Measurements from ENCODE around the gene CCDC13. TPM values are rescaled to one million over a fixed set of nuclear protein-coding genes. Genes with fewer than 3 reads are reported as not detected.
A peak's percentile ranks its signal among the peaks of the same experiment; 100 is the strongest.

The CCDC13 gene
- total RNA-seq, 1 donor from 2014 or later = 1.3 TPM

DNA sequence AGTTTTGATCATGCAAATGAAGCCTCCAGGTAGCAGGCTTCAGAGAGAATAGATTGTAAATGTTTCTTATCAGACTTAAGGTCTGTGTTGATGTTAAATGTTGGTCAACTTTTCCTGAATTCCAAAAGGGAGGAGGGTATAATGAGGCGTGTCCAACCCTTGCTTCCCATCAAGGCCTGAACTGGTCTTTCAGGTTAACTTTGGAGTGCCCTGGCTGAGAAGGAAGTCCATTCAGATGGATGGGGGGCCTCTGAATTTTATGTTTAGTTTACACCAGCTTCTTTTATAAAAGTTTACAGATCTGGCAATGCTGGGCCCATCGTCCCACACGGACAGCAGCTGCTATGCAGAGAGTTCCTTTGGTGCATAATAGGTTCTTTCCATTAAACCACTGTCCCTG is 8.9 kb downstream of the CCDC13 start:
- Histone ChIP-seq H3K9ac (ENCODE audit: low read length) (no peak overlapping the region), H2AFZ (ENCODE audit: low read depth, low read length) (no peak overlapping the region), H3K79me2 (ENCODE audit: insufficient read depth, low read length) (no peaks in the 10 kb centered on the region), H4K20me1 (ENCODE audit: insufficient read depth, low read length) (no peaks in the 10 kb centered on the region), H3K36me3 (ENCODE audit: insufficient read depth, low read length) (no peaks in the 10 kb centered on the region), H3K27ac (ENCODE audit: low read depth, low read length) (no peak overlapping the region), H3K4me1 (ENCODE audit: insufficient read depth, low read length) (no peaks in the 10 kb centered on the region), H3K4me3 (ENCODE audit: insufficient read depth, low read depth, low read length) (no peak overlapping the region), H3K27me3 (ENCODE audit: insufficient read depth, low read length) (no peaks in the 10 kb centered on the region), H3K4me2 (ENCODE audit: low read length) (no peak overlapping the region), H3K9me3 (ENCODE audit: insufficient read depth, low read depth, low read length) (no peaks in the 10 kb centered on the region)
- Mint-ChIP-seq H3K9me3 (ENCODE audit: unreplicated experiment) (no peaks in the 10 kb centered on the region), H3K36me3 (ENCODE audit: low read depth, unreplicated experiment) (no peaks in the 10 kb centered on the region), H3K27me3 (ENCODE audit: low read depth, unreplicated experiment) (peaks cover 6% of the 10 kb centered on the region), H3K27ac (ENCODE audit: unreplicated experiment) (no peak overlapping the region), H3K4me1 (ENCODE audit: low read depth, unreplicated experiment) (no peaks in the 10 kb centered on the region), H3K4me3 (ENCODE audit: unreplicated experiment) (no peak overlapping the region)
- DNase-seq (ENCODE audit: low read depth) (no peak), FAIRE-seq (no peak)
- TF ChIP-seq, protein P1, sequence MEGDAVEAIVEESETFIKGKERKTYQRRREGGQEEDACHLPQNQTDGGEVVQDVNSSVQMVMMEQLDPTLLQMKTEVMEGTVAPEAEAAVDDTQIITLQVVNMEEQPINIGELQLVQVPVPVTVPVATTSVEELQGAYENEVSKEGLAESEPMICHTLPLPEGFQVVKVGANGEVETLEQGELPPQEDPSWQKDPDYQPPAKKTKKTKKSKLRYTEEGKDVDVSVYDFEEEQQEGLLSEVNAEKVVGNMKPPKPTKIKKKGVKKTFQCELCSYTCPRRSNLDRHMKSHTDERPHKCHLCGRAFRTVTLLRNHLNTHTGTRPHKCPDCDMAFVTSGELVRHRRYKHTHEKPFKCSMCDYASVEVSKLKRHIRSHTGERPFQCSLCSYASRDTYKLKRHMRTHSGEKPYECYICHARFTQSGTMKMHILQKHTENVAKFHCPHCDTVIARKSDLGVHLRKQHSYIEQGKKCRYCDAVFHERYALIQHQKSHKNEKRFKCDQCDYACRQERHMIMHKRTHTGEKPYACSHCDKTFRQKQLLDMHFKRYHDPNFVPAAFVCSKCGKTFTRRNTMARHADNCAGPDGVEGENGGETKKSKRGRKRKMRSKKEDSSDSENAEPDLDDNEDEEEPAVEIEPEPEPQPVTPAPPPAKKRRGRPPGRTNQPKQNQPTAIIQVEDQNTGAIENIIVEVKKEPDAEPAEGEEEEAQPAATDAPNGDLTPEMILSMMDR (IDR thresholded peaks at IDR 0.05; ENCODE audit: insufficient read depth, low read depth, low read length) = no peak
- no peak for TF ChIP-seq EZH2 (IDR thresholded peaks at IDR 0.05; ENCODE audit: insufficient read depth, low read length)

DNA sequence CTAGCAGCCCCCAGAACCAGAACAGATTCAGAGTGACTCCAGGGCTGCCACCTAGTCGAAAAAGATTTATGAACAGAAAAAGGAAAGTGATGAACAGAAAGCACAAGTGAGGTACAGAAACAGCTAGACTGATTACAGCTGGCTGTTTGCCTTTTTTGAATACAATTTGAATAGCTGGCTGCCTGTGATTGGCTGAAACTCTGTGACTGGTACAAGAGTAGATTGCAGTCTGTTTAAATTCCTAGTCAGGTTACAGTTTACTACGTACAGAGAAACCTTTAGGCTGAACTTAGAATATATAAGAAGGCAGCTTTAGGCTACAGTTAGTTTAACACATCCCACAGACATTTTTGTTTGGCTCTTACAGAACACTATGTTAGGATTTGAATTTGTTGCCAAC is 10.0 kb downstream of the CCDC13 start:
- DNase-seq (ENCODE audit: low read depth) (peak; percentile 44), FAIRE-seq (no peak)
- Histone ChIP-seq H3K79me2 (ENCODE audit: insufficient read depth, low read length) (no peaks in the 10 kb centered on the region), H4K20me1 (ENCODE audit: insufficient read depth, low read length) (no peaks in the 10 kb centered on the region), H3K4me3 (ENCODE audit: insufficient read depth, low read depth, low read length) (no peak overlapping the region), H3K36me3 (ENCODE audit: insufficient read depth, low read length) (no peaks in the 10 kb centered on the region), H2AFZ (ENCODE audit: low read depth, low read length) (no peak overlapping the region), H3K27ac (ENCODE audit: low read depth, low read length) (no peak overlapping the region), H3K9ac (ENCODE audit: low read length) (no peak overlapping the region), H3K27me3 (ENCODE audit: insufficient read depth, low read length) (peaks cover 4% of the 10 kb centered on the region), H3K9me3 (ENCODE audit: insufficient read depth, low read depth, low read length) (no peaks in the 10 kb centered on the region), H3K4me1 (ENCODE audit: insufficient read depth, low read length) (no peaks in the 10 kb centered on the region), H3K4me2 (ENCODE audit: low read length) (no peak overlapping the region)
- Mint-ChIP-seq H3K27me3 (ENCODE audit: low read depth, unreplicated experiment) (peaks cover 13% of the 10 kb centered on the region), H3K36me3 (ENCODE audit: low read depth, unreplicated experiment) (no peaks in the 10 kb centered on the region), H3K4me3 (ENCODE audit: unreplicated experiment) (no peak overlapping the region), H3K9me3 (ENCODE audit: unreplicated experiment) (no peaks in the 10 kb centered on the region), H3K4me1 (ENCODE audit: low read depth, unreplicated experiment) (no peaks in the 10 kb centered on the region), H3K27ac (ENCODE audit: unreplicated experiment) (no peak overlapping the region)
- TF ChIP-seq, protein P1 (IDR thresholded peaks at IDR 0.05; ENCODE audit: insufficient read depth, low read depth, low read length) = no peak
- TF ChIP-seq EZH2 (IDR thresholded peaks at IDR 0.05; ENCODE audit: insufficient read depth, low read length) = no peak

DNA sequence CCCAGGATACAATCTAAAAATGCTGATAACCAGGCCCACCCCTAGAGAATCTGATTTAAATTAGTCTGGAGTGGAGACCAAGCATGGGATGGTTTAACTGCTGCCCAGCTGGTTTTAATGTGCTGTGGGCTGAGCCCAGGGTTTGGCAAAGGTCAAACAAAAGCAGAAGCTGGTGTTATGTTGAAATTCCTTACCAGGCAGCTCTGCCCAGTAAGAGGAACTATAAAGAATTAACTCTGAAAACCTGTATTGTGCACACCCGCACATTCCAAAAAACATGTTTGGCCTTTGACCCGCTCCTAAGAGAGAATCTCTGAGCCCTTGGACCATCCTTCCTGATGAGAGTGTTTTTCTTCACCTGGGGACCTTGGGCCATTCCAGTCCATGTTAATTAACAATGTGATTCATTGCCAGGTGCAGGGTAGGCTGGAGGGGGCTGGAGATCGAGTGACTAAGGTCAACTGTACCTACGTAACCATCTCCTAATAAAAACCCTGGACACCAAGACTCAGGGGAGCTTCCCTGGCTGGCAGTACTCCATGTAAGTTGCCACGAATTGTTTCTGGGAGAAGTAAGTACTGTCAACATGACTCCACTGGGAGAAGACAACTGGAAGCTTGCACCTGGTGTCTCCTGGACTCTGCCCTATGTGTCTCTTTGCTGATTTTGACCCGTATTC is 10.9 kb downstream of the CCDC13 start:
- no peak overlapping the region for H3K27ac Mint-ChIP-seq (ENCODE audit: unreplicated experiment)
- no peak for FAIRE-seq
- H2AFZ ChIP-seq (ENCODE audit: low read depth, low read length) = no peak overlapping the region
- H3K27me3 ChIP-seq (ENCODE audit: insufficient read depth, low read length) = peaks cover 5% of the 10 kb centered on the region
- no peaks in the 10 kb centered on the region for H3K36me3 Mint-ChIP-seq (ENCODE audit: low read depth, unreplicated experiment)
- H3K4me1 Mint-ChIP-seq (ENCODE audit: low read depth, unreplicated experiment) = no peaks in the 10 kb centered on the region
- no peak overlapping the region for H3K4me2 ChIP-seq (ENCODE audit: low read length)
- peaks cover 17% of the 10 kb centered on the region for H3K27me3 Mint-ChIP-seq (ENCODE audit: low read depth, unreplicated experiment)
- H3K9ac ChIP-seq (ENCODE audit: low read length) = no peak overlapping the region
- H3K79me2 ChIP-seq (ENCODE audit: insufficient read depth, low read length) = no peaks in the 10 kb centered on the region
- H3K4me3 Mint-ChIP-seq (ENCODE audit: unreplicated experiment) = no peak overlapping the region
- no peak overlapping the region for H3K27ac ChIP-seq (ENCODE audit: low read depth, low read length)
- H3K4me3 ChIP-seq (ENCODE audit: insufficient read depth, low read depth, low read length) = no peak overlapping the region
- DNase-seq (ENCODE audit: low read depth) = no peak
- TF ChIP-seq EZH2 (IDR thresholded peaks at IDR 0.05; ENCODE audit: insufficient read depth, low read length) = no peak
- TF ChIP-seq, protein P1 (IDR thresholded peaks at IDR 0.05; ENCODE audit: insufficient read depth, low read depth, low read length) = no peak
- H3K4me1 ChIP-seq (ENCODE audit: insufficient read depth, low read length) = no peaks in the 10 kb centered on the region
- no peaks in the 10 kb centered on the region for H4K20me1 ChIP-seq (ENCODE audit: insufficient read depth, low read length)
- H3K9me3 Mint-ChIP-seq (ENCODE audit: unreplicated experiment) = no peaks in the 10 kb centered on the region
- H3K36me3 ChIP-seq (ENCODE audit: insufficient read depth, low read length) = no peaks in the 10 kb centered on the region
- H3K9me3 ChIP-seq (ENCODE audit: insufficient read depth, low read depth, low read length) = no peaks in the 10 kb centered on the region
